ENCODE results near the gene METAP1D.

Gene METAP1D

GRCh38 chr2:172080641-172081220 lies 81.0 kb downstream of the METAP1D start:
- no peak for DNase-seq

DNA sequence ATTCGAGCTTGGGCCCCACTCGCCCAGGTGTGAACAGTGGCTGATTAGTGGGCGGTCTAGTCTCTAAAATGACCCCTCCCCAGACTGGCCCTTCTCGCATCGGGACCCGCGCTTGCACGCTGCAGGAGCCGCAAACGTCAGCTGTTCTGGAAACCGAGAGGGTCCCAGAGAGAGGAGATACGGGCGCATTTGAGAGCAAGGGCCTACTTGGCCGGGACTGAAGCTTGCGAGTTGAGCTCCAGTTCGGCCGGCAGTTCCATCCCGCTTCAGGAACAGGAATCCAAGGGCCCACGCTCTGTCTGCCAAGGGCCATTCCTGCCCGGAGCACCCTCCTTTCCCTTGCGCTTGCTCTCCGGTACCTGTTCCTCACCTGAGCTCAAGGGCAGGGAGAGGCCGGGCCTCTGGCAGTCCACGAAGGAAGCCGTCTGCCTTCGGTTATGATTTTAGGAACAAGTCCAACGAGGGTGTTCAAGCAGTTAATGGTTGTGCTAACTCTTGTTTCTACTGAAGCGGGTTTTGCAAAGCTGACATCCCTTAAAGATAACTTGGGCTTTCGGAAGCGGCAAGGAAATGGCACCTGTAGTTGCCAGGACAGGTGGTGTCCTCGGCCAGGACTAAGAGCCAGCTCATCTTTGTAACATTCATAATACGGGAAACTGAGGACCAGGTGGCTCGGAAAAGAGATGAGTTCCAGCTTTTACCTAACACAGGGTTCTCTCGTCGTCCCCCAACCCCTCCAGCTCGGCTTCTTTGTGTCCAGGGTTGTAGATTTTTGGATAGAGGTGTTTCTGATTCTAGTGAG lies 81.7 kb downstream of the METAP1D start:
- DNase-seq, result no peak

- no peak for DNase-seq
Observed at GRCh38 chr2:172082105-172082943, 82.6 kb downstream of the METAP1D start.

DNA sequence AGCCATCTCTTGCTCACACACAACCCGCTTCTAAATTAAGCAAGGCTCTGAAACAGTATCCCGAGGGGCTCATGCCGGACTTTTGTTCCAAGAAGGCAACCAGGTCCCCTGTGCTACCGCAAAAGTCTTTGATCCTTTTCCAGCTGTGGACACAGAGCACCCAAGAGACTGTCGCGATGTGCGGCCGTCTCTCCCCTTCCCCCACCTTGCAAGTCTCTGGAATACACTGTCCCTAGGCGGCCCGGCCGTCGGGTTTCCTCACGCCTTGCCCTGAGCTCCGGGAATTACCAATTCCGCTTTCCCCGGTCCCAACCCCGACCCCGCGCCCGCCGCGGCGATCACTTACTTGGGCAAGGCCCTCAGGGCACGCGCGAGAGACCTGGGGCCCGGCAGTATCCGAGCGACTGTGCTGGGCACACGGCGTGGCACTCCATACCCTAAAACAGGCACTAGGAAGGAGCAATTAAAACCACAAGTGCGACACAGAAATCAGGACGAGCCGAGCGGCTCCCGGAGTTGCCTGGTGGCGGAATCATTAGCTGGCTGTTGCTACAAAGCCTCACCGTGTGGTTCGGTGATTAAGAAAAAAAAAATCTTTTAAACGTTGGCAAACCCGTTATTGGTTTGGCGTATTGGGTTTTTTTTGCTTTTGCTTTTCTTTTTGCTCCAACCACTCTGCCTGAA lies 83.3 kb downstream of the METAP1D start:
- no peak for DNase-seq

DNA sequence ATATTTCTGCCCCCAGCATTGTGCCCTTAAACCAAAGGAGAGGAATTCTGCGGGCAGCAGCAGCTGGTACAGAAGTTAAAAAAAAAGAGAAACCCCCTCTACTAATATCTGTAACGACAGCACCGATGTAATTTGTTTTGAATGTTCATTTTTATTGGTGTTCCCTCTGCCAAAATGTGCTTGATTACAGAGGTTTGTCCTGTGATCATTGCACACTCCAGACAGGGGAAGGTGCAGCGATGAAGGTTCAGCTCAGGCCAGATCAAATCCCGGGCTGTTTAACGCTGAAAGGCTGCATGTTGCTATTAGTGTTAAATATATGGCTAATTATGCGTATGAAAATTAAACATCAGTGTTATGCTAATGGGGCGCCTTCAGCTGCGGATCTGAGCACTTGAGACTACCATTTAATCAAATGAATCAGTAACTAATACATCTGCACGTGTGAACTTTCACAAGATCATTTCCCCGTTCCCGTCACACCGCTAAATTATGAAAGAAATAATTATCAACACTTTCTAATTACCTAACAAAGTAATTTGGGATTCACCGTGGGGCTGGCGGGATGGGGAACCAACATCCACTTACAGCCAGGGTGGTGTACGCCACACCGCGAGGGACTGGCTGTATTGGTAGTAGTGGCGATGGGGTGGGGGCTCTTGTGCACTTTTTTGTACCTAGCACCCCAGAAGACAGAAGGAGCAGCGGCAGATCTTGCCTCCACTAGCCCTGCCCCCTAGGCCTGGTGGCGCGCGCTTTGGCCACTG lies 84.1 kb downstream of the METAP1D start:
- no peak for DNase-seq

DNA sequence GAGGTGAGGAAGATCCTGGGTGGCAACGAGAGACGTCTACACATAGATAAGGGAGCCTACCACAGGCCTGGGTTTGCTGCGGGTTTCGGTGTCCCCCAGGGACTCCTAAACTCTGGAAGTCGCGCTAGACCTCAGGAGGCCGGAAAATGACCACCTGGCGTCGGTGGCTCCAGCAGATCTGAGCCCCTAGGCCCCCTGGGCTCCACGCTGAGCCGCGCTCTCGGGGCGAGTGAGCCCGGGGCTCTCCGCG lies 84.6 kb downstream of the METAP1D start:
- no peak for DNase-seq

DNA sequence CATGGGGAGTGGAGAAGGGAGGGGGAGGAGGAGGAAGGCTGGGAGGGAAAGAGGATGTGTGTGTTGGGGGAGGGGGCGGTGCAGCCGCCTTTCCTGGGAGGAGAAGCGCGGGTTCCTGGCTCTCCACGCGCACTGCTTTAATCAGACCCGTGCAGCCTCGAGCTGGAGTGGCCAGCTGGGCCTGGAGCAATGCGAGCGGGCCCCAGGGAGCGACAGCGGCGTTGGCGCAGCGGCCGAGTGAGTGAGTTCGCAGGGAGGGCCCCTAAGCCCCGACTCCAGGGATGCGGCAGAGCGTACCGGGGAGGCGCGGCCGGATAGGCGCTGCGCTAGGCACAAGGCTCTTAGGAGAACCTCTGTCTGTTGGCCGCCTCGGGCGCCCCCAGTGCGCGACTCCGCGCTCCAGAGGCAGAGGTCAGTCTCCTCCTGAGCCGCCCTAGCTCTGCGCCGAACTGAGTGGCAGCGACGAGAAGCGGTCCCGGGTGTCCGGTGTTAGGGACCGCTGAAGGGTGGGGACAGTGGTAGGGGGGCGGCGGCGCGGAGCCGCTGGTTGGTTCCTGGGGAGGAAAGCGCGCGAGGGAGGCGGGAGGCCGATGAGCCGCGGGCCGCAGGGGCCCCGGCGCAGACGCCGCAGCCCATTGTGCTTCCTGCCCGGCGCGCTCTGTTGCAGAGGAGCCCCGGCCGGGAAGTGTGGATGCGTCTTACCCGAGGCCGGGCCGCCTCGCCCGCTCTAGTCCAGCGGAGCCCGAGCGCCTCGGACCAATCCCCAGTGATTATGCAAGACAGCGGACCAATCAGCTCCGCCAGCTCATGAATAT lies 85.1 kb downstream of the METAP1D start:
- DNase-seq, result peak in 7 of 14 donors; percentile 23 to 64 (median 35)

- no peak for DNase-seq
Observed at GRCh38 chr2:172085460-172086159, 85.9 kb downstream of the METAP1D start, which contains the start of gene DLX1. DLX1 (plus strand) TSS chr2:172085507; CDS start chr2:172085678, 171 bp downstream.

DNA sequence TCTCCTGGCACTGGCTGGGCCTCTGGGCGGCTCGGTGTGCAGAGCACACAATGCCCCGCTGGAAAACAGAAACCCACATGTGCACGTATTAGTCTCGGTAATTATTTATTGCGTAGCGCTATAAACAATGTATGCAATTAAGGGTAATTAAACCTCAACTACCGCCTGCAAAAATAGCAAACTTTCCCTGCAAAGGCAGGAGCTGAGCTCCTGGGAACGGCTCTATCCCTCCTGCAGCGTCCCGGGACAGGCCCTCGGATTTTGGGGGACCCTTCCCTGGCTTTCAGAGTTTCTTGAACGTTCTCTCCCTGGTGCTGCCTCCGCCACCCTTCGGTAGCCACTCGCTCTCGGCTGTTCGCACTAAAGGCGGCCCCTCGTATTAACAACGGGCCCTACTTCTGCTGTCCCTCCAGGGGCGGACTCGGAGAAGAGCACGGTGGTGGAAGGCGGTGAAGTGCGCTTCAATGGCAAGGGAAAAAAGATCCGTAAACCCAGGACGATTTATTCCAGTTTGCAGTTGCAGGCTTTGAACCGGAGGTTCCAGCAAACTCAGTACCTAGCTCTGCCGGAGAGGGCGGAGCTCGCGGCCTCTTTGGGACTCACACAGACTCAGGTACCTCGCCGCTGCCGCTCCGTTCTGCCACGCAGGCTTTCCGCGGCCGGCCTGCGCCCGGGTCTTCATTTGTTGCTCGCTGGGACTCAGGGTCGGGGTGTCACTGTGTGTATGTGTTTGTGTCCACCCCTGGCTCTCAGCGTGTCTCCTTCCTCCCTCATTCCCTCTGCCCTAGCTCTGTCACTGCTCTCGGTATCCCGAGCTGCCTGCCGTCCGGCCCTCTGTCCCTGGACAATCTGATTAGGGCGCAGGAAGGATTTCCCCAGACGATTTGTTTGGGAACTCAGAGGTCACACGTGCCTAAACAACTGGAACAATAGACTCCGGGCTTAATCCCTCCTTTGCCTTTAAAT lies 86.8 kb downstream of the METAP1D start:
- DNase-seq, result no peak

- DNase-seq, result no peak
Observed at GRCh38 chr2:172087207-172087779, 87.5 kb downstream of the METAP1D start.

DNA sequence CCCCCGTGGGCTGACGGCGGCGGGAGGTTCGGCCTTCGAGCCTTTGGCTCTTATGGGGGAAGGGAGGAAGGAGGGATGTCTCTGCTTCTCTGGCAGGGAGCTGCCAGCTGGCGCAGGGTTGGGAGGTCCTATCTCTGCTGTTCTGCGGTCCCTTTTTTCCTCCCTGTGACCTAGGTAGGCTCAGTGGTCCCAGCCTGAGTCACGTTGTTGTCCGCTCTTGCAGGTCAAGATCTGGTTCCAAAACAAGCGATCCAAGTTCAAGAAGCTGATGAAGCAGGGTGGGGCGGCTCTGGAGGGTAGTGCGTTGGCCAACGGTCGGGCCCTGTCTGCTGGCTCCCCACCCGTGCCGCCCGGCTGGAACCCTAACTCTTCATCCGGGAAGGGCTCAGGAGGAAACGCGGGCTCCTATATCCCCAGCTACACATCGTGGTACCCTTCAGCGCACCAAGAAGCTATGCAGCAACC lies 88.1 kb downstream of the METAP1D start:
- DNase-seq, result no peak

- no peak for DNase-seq
Observed at GRCh38 chr2:172088245-172089004, 88.7 kb downstream of the METAP1D start.

- no peak for DNase-seq
Observed at GRCh38 chr2:172089005-172089504, 89.3 kb downstream of the METAP1D start.

GRCh38 chr2:172089633-172090032 lies 89.9 kb downstream of the METAP1D start:
- DNase-seq, result no peak

DNA sequence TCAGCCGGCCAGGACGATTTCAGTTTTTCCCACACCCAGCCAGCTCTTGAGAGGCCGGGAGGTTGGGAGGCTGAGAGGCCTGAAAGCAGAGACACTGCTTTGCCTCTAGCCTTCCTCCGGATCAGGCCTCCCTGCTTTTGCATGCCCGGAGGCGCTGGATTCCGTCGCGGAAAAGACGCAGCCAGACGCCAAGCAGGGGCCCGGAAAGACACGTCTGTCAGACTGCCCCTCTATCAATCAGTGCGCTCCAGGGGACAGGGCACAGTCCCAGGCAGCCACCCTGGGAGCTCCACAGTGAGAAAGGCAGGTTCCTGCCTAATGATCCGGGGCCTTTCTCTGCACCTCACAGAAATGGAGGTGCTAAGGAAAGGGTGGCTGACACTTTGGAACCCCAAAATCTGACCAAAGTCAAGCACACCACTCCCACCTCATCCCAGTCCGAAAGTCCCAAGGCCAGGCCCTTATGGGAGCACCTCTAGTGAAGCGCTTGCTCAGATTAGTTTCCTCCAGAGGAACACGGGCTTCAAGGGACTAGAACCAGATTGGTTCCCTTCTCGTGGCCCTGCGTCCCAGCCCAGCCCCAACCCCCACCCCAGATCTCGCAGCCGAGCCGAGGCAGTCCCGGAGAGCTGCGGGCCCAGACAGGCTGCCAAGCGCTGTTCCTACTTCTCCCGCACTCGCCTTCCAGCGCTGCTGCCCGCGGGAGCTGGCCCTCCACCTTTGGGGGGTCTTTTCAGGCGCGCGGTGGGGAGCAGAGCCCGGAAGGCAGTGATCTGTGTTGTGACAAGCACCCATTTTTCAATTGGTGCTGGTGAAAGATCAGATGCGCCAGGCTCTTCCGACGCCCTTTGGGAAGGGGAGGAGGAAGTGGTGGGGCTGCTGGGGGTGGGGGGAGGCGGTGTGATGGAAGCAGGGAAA lies 90.5 kb downstream of the METAP1D start:
- no peak for DNase-seq

GRCh38 chr2:172091000-172091641 lies 91.4 kb downstream of the METAP1D start:
- DNase-seq, result no peak
